ENCODE data around the gene EEF1A1. TPM values are rescaled to one million over a fixed set of nuclear protein-coding genes. Genes with fewer than 3 reads are reported as not detected.
"Not testable (repeated sequence)": the region's sequence is repeated elsewhere in the genome, so short reads cannot be mapped to it uniquely, and the experiment has no call there.

Gene EEF1A1
- 6,372 TPM for total RNA-seq (ENCODE audit: unreplicated experiment)
- long read RNA-seq, full-length matches to known transcripts: 9,740 of 10,041 reads
- long read RNA-seq, partial matches to known transcripts: 129 of 10,041 reads
- long read RNA-seq, other reads (novel, unspliced or antisense): 172 of 10,041 reads

GRCh38 chr6:73520688-73521350, at the start of gene EEF1A1:
Gene EEF1A1, minus strand, starts transcription at chr6:73521032. Its CDS starts 1,006 bp downstream, at chr6:73520026.
- H3K4me3 Mint-ChIP-seq (ENCODE audit: unreplicated experiment): peak within 1 kb of the TSS; percentile 94
- H3K9me3 Mint-ChIP-seq (ENCODE audit: unreplicated experiment): peaks cover 28% of the 10 kb centered on the region
- H3K27me3 Mint-ChIP-seq (ENCODE audit: unreplicated experiment): peaks cover 26% of the 10 kb centered on the region
- peaks cover 19% of the 10 kb centered on the region for H3K36me3 Mint-ChIP-seq (ENCODE audit: unreplicated experiment)
- TF ChIP-seq CTCF (IDR thresholded peaks at IDR 0.05; ENCODE audit: partially characterized antibody, unreplicated experiment): peak; percentile 18
- peak within 1 kb of the TSS; percentile 100 for H3K27ac Mint-ChIP-seq (ENCODE audit: unreplicated experiment)
- peak; percentile 100 for DNase-seq
- peaks cover 17% of the 10 kb centered on the region for H3K4me1 Mint-ChIP-seq (ENCODE audit: low read depth, unreplicated experiment)

GRCh38 chr6:73569121-73569520, 48.3 kb upstream of the EEF1A1 start:
- Mint-ChIP-seq H3K4me1 (ENCODE audit: low read depth, unreplicated experiment) (no peaks in the 10 kb centered on the region), H3K27me3 (ENCODE audit: unreplicated experiment) (no peaks in the 10 kb centered on the region), H3K9me3 (ENCODE audit: unreplicated experiment) (no peaks in the 10 kb centered on the region), H3K4me3 (ENCODE audit: unreplicated experiment) (no peak overlapping the region), H3K27ac (ENCODE audit: unreplicated experiment) (no peak overlapping the region), H3K36me3 (ENCODE audit: unreplicated experiment) (no peaks in the 10 kb centered on the region)
- no peak for DNase-seq
- no peak for TF ChIP-seq CTCF (IDR thresholded peaks at IDR 0.05; ENCODE audit: partially characterized antibody, unreplicated experiment)

GRCh38 chr6:73566954-73567591, 46.2 kb upstream of the EEF1A1 start:
- no peak for TF ChIP-seq CTCF (IDR thresholded peaks at IDR 0.05; ENCODE audit: partially characterized antibody, unreplicated experiment)
- no peak for DNase-seq
- H3K27me3 Mint-ChIP-seq (ENCODE audit: unreplicated experiment): no peaks in the 10 kb centered on the region
- H3K4me1 Mint-ChIP-seq (ENCODE audit: low read depth, unreplicated experiment): no peaks in the 10 kb centered on the region
- H3K27ac Mint-ChIP-seq (ENCODE audit: unreplicated experiment): no peak overlapping the region
- no peaks in the 10 kb centered on the region for H3K9me3 Mint-ChIP-seq (ENCODE audit: unreplicated experiment)
- no peak overlapping the region for H3K4me3 Mint-ChIP-seq (ENCODE audit: unreplicated experiment)
- no peaks in the 10 kb centered on the region for H3K36me3 Mint-ChIP-seq (ENCODE audit: unreplicated experiment)

- H3K9me3 Mint-ChIP-seq (ENCODE audit: unreplicated experiment); DNase-seq; H3K36me3 Mint-ChIP-seq (ENCODE audit: unreplicated experiment); H3K27me3 Mint-ChIP-seq (ENCODE audit: unreplicated experiment); H3K4me3 Mint-ChIP-seq (ENCODE audit: unreplicated experiment); H3K4me1 Mint-ChIP-seq (ENCODE audit: low read depth, unreplicated experiment); H3K27ac Mint-ChIP-seq (ENCODE audit: unreplicated experiment): not testable (repeated sequence)
These were observed 45.6 kb upstream of the EEF1A1 start for GRCh38 chr6:73566486-73566871.

GRCh38 chr6:73565767-73566485, 45.1 kb upstream of the EEF1A1 start:
- Mint-ChIP-seq H3K27ac (ENCODE audit: unreplicated experiment) (no peak overlapping the region), H3K9me3 (ENCODE audit: unreplicated experiment) (no peaks in the 10 kb centered on the region), H3K4me3 (ENCODE audit: unreplicated experiment) (no peak overlapping the region), H3K36me3 (ENCODE audit: unreplicated experiment) (no peaks in the 10 kb centered on the region), H3K27me3 (ENCODE audit: unreplicated experiment) (no peaks in the 10 kb centered on the region), H3K4me1 (ENCODE audit: low read depth, unreplicated experiment) (no peaks in the 10 kb centered on the region)
- no peak for DNase-seq
- TF ChIP-seq CTCF (IDR thresholded peaks at IDR 0.05; ENCODE audit: partially characterized antibody, unreplicated experiment): no peak

Data from glutamatergic neuron (in vitro differentiated cells).